Hepatocyte (in vitro differentiated cells): ENCODE results near the gene FAM184A.

Source experiments
- EZH2 ChIP-seq: fragments of 200-600 bp; sonication (generic); IDR thresholded peaks from 2 replicates; pipeline ENCODE4 v1.6.1; 2016; ENCODE audit warnings: antibody characterized with exemption, mild to moderate bottlenecking, borderline replicate concordance
- TF ChIP-seq, protein P1 (sequence below): fragments of 200-600 bp; sonication (generic); IDR thresholded peaks from 2 replicates; pipeline ENCODE4 v1.5.1; 2016; ENCODE audit warnings: antibody characterized with exemption, mild to moderate bottlenecking; ENCODE audit not compliant: poor library complexity

DNA sequence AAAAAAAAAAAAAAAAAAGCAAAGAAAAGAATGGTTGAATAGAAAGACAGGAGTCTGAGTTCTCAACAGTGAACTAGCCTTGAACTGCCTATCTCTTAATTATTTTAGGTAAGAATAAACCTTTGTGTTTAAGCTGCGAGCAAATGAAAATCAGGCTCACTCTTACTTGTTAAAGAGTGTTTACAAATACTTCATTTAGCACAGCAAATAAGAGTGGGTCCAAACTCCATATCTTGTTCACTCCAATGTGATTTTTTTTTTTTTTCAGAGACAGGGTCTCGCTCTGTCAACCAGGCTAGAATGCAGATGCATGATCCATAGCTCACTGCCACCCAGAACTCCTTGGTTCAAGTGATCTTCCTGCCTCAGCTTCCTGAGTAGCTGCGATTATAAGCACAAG is 155.4 kb downstream of the FAM184A start:
- TF ChIP-seq, protein P1, sequence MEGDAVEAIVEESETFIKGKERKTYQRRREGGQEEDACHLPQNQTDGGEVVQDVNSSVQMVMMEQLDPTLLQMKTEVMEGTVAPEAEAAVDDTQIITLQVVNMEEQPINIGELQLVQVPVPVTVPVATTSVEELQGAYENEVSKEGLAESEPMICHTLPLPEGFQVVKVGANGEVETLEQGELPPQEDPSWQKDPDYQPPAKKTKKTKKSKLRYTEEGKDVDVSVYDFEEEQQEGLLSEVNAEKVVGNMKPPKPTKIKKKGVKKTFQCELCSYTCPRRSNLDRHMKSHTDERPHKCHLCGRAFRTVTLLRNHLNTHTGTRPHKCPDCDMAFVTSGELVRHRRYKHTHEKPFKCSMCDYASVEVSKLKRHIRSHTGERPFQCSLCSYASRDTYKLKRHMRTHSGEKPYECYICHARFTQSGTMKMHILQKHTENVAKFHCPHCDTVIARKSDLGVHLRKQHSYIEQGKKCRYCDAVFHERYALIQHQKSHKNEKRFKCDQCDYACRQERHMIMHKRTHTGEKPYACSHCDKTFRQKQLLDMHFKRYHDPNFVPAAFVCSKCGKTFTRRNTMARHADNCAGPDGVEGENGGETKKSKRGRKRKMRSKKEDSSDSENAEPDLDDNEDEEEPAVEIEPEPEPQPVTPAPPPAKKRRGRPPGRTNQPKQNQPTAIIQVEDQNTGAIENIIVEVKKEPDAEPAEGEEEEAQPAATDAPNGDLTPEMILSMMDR = no peak
- no peak for TF ChIP-seq EZH2
